GM12872 (cell line): ENCODE results near the gene OR51A4.
"Not testable (repeated sequence)": the region's sequence is repeated elsewhere in the genome, so short reads cannot be mapped to it uniquely, and the experiment has no call there.

ENCODE experiments used
- TF ChIP-seq, protein P1 (sequence below): IDR thresholded peaks from 3 replicates; pipeline ENCODE4 v1.5.1; 2011; ENCODE audit warnings: low read depth, mild to moderate bottlenecking, low read length, moderate library complexity; ENCODE audit not compliant: insufficient read depth

Gene OR51A4

DNA sequence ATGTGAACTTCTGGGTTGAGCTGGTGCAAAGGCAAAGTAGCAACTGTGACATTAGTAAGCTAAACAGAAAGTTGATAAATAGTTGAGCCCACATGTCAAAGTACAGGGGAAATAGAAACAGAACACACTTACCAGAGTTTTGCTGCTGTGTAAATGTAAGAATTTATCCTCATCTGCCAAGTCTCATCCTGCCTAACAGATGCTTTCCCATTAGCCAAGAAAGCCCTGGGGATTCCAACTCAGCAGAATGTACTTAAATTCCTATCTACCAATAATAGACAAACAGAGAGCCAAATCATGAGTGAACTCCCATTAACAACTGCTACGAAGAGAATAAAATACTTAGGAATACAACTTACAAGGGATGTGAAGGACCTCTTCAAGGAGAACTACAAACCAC, 15.4 kb upstream of the OR51A4 start:
- TF ChIP-seq, protein P1, sequence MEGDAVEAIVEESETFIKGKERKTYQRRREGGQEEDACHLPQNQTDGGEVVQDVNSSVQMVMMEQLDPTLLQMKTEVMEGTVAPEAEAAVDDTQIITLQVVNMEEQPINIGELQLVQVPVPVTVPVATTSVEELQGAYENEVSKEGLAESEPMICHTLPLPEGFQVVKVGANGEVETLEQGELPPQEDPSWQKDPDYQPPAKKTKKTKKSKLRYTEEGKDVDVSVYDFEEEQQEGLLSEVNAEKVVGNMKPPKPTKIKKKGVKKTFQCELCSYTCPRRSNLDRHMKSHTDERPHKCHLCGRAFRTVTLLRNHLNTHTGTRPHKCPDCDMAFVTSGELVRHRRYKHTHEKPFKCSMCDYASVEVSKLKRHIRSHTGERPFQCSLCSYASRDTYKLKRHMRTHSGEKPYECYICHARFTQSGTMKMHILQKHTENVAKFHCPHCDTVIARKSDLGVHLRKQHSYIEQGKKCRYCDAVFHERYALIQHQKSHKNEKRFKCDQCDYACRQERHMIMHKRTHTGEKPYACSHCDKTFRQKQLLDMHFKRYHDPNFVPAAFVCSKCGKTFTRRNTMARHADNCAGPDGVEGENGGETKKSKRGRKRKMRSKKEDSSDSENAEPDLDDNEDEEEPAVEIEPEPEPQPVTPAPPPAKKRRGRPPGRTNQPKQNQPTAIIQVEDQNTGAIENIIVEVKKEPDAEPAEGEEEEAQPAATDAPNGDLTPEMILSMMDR = no peak

DNA sequence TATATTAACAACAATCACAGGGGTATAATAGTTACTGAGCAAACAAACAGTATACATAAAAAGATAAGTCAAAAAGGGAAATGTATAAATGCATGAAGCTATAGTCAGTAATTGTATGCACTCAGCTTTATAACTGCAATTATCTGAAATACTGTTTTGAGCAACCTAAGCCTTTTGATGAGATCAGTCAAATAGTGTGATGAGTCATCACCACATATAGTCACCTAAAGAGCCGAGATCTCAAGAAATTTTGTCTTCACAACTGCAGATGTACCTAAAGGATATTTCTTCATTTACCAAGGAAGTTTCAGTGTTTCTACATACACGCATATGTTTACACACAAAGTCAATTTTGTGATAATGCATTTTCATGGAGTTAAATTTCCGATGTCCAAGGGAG, 13.5 kb upstream of the OR51A4 start:
- TF ChIP-seq, protein P1 = no peak

DNA sequence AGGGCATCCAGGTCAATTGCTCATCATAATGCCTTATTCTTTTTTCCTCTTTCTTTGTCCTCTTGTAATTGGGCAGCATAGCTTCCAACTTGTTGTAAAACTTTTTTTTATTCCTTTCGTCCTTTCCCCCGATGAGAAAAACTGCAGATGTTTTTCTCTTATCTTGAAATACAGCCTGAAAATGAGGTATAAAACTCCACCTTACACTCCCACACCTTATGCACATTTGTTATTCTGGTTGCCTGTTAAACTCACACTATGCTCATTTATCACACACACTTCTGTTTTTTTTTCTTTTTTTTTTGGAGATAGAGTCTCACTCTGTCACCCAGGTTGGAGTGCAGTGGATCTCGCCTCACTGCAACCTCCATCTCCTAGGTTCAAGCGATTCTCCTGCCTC, 10.0 kb upstream of the OR51A4 start:
- TF ChIP-seq, protein P1 = no peak

DNA sequence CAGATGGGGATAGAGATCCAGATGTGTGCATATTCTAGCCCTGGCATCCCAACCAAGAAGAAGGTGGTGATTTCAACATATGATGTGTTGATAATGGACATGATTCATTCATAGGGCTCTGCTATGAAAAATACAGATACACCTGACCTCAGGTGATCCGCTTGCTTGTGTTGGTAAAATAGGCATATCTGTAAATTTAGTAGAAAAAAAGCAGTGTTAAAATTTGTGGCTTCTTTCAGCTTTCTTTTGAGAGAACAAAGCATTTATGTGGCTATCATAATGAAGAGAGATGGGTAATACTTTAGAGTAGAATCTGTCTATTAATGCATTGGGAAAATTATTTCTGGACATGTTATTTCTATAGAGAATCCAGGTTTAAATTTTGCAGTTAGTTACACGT, 8.2 kb upstream of the OR51A4 start, which contains the start of gene OR51A2:
TSS of gene OR51A2 (minus strand) at position 101 of the 400 bp plus-strand sequence. CDS start at position 101, 0 bp downstream.
- TF ChIP-seq, protein P1 = not testable (repeated sequence)

DNA sequence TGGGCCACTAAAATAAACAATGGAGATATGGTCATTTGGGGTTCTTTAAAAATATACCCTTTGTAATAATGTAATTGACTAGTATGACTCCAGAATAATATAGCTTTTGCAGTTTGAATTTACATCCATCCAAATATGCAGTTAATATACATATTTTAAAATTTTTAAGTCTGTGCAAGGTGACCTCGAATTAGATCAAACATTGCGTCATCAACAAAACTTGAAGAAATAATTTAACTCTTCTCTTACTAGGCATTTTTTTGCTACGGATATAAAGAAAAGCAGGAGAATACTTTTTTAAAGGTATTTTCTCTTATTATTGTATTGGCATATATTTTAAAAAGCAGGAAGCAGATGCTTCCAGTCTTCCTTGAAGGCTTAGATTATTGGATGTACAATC, 10.7 kb downstream of the OR51A4 start:
- TF ChIP-seq, protein P1 = no peak

DNA sequence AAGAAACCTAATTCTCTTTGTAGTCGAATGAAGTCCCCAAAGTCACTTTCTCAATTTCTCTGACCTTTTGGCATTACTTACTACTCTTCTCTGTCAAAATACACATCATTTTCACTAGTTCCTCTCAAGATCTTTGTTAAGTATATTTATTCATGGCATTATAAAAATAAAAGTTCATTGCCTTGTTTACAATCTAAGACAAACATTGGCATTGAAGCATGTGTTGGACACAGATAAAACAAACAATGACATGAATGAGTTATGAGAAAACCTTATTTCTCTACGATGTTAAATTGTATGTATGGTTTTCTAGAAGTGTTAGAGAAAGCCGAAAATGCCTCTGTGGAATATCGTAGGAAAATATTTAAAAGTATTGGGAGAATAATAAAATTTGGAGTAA, 14.7 kb downstream of the OR51A4 start:
- TF ChIP-seq, protein P1 = no peak

DNA sequence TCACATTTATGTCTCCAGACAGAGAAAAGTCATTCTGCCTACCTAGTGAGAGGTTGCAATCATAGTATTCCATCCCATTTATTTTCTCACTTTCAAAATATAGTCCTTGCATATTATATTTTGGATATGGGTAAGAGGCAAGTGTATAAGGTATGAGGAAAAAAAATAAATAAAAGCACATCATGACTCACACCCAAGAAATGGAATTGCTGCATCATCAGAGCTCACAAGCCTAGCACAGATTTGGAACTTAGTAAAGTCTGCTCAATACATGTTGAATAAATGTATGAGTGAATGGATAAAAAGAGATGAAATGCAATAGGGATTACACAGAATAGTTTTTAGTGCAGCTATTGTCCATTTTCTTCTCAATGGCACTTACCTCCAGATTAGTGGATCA, 20.8 kb downstream of the OR51A4 start:
- TF ChIP-seq, protein P1 = no peak

DNA sequence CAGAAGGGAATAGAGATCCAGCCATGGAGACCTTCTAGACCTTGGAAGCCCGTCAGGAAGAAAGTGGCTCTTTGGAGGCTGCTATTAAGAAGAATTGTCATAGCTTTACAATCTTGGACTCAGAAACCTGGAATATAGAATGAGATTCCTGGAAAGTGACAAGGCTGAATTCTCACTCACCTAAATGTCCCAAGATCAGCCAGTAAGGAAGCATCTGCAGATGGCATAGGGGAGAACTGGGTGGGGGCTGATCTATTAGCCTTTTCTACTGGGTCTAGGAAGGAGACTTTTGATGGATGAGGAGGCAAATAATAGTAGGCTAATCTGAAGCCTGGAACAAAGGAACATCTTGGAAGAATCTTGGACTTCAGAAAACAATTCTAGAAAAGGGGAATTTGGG, 23.2 kb downstream of the OR51A4 start, which contains the start of gene OR51G1:
TSS of gene OR51G1 (minus strand) at position 101 of the 400 bp plus-strand sequence. CDS start at position 101, 0 bp downstream.
- TF ChIP-seq, protein P1 = no peak
